Astrocyte of the cerebellum (primary cell): ENCODE measurements around the gene CHST11.

Source experiments
- DNase-seq: peaks from one replicate; pipeline ENCODE4 v3.0.0-alpha.2; 2011; ENCODE audit warnings: low read depth
- H3K4me3 ChIP-seq: 2 replicates; pipeline ENCODE4 v1.5.1; 2011; ENCODE audit warnings: mild to moderate bottlenecking, low read depth, low read length, moderate library complexity
- CTCF ChIP-seq: IDR thresholded peaks from 2 replicates; pipeline ENCODE4 v1.5.1; 2012; ENCODE audit warnings: low read length, low read depth, moderate library complexity, mild to moderate bottlenecking; ENCODE audit errors: missing control alignments
- in situ Hi-C: cut with HindIII; loops from 2 replicates; pipeline ENCODE4 v1.10.0; 2017; ENCODE audit warnings: low sequenced_read_pairs

Gene CHST11

DNA sequence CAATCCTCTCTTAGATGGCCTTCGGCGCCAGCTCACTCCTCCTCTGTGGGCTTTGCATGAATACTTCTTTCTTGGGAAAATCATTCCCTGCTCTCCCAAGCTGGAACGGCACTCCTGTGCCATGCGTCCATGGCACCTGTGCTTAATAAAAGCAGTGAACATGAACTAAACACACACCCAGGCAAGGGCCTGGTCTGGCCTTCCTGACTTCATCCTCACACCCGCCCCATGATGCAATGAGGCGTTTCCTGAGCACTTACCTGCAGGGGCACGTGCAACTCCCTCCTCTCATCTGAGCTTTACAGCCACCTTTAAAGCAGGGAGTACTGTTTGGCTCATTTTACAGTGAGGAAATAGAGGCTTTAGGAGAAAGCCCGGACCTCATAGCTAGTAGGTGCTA, 281.6 kb downstream of the CHST11 start:
- in situ Hi-C loops, result no loop called here
- DNase-seq, result no peak
- no peak for TF ChIP-seq CTCF
- H3K4me3 ChIP-seq, result no peak overlapping the region

DNA sequence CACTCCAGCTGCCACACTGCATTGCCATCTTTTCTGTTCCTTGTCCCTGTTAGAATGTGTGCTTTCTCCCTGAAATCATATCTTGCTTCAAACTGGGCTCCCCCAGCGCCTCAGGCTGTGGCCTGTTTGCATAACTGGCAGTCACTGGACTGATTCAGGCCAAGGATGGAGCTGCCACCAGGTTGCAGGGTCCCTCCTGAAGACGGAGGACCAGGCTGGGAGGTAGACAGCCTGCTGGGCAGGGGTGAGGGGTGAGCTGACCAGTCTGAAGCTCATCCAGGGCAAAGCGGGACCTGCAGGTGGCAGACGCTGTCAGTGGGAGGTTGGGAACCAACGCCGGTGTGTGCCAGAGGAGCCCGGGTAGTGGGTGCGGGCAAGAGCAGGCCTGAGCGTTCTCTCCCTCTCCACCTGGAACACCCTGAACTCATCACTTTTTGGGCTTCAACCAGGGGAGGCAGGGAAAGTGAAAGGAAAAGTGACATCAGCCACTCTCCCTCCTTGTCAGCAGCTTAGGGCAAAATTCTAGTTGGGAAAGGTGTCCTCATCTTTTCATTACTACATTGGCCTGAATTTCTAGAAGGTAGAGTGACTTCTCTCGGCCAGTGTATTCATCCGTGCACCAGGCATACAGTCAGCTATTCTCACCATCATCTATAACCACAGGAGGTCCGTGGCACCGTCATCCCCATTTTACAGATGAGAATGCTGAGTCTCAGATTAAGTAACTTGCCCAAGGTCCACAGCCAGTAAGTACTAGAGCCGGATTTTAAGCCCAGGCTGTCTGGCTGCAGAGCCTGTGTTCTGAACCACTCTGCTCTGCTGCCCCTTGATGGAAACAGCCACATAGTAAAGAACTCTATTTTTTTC, 282.3 kb downstream of the CHST11 start:
- in situ Hi-C loops, result no loop called here
- no peak overlapping the region for H3K4me3 ChIP-seq
- TF ChIP-seq CTCF, result no peak
- DNase-seq, result no peak

DNA sequence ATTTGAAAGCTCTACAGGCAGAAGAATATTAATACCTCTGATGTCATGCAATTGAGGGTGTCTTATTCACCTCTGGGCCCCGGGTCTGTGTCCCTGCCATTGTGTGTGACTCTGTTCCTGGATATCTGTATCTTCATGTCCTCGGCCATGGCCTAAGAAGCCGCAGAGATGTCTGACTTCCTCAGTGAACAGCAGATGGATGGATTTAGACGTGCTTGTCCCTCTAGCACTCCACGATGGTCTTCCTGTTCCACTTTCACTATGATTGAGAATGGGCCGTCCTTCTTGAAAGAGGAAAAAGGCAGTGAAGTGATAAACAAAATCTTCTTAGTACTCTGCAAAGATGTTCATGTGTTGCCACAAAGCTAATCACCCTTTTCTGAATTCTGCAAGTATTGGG, 283.9 kb downstream of the CHST11 start:
- in situ Hi-C loops, result no loop called here
- no peak overlapping the region for H3K4me3 ChIP-seq
- no peak for DNase-seq
- TF ChIP-seq CTCF, result no peak

DNA sequence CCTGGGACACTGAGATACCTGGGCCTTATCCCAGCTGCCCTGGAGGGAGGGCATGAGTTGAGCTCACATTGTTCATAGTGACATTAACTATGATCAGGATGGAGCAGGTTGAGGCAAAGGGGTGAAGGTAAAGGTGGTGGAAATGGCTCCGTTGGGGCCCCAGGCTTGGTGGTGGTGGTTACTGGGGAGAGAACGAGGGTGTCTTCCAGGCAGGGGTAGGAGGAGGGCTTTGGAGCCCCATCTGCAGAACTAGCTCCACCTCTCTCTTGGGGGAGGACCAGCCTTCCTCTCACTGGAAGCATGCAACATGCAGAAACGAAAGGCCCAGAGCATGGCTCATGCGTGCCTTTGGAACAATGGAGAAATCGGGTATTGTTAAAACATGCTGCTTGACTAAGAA, 284.3 kb downstream of the CHST11 start:
- no peak for TF ChIP-seq CTCF
- in situ Hi-C loops, result no loop called here
- DNase-seq, result no peak
- H3K4me3 ChIP-seq, result no peak overlapping the region

DNA sequence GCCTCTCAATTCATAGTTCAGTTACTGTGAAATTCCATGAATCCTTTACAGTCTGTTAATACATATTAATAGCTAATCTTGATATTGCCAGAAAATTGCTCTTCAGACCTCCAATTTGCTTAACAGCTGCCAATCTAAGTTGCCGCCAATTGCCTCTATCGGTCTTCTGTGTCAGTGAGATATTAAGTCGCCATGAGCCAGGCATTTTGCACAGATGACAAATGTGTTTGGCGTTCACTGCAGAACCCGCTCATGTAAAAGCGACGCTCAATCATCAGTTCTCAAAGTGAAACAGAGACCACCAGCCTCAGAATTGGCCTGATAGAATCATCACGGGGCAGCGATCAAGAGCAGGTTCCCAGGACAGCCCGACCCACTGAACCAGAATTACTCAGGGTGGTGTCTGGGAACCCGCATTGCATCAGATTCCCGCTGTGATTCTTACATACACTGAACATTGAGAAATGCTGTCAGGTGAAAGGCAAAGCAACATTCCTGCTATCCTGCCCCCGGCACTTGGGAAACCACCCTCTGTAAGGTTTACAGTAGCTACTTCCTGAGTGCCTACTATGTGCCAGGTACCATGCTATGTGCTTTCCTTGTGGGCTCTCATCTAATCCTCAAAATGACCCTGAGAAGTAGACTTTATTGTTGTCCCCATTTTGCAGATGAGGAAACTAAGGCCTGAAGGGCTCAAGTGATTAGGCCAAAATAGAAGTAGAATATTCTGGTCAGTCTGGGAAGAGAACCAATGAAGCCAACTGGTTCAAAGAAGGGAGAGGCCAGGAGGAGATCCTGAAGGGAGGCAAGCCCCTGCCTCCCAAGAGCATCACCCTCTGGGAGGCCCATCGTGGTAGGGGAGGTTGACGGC, 285.0 kb downstream of the CHST11 start:
- in situ Hi-C loops, result no loop called here
- no peak for TF ChIP-seq CTCF
- no peak for DNase-seq
- H3K4me3 ChIP-seq, result no peak overlapping the region

- DNase-seq, result no peak
- TF ChIP-seq CTCF, result no peak
- in situ Hi-C loops, result no loop called here
- H3K4me3 ChIP-seq, result no peak overlapping the region
Observed at GRCh38 chr12:104742551-104743201, 285.9 kb downstream of the CHST11 start.
